Ovary (tissue), 9 donors: ENCODE measurements around the gene TTLL10. TPM values are rescaled to one million over a fixed set of nuclear protein-coding genes. Genes with fewer than 3 reads are reported as not detected.

Experiments used
- DNase-seq, 5 donors: peaks; one replicate each; pipeline ENCODE4 v3.0.0-alpha.2; 2019 to 2020
- H3K27ac ChIP-seq, 2 donors: fragments of 200-600 bp; one replicate each; pipeline versions ENCODE4 v1.5.1 to v1.8.0; 2019 to 2022
- H3K27me3 ChIP-seq: fragments of 200-600 bp; one replicate; pipeline ENCODE4 v1.8.0; 2022
- H3K36me3 ChIP-seq: fragments of 200-600 bp; sonication (generic); one replicate; pipeline ENCODE4 v1.5.1; 2019
- H3K4me1 ChIP-seq: one replicate; pipeline ENCODE4 v1.8.1; 2013; ENCODE audit warnings: mild to moderate bottlenecking, moderate library complexity; ENCODE audit not compliant: insufficient read depth
- H3K4me3 ChIP-seq: fragments of 200-600 bp; sonication (generic); one replicate; pipeline ENCODE4 v1.5.1; 2017
- H3K9me3 ChIP-seq, 2 donors: fragments of 200-600 bp in 1 of 2; sonication (generic) in 1 of 2; one replicate each; pipeline versions ENCODE4 v1.5.1 to v1.8.1; 2013 to 2019; ENCODE audit warnings: mild to moderate bottlenecking in 1 of 2, moderate library complexity in 1 of 2
- EP300 ChIP-seq: sonication (generic); formaldehyde crosslinking; IDR thresholded peaks from one replicate; pipeline ENCODE4 v1.6.1; 2017; ENCODE audit warnings: antibody characterized with exemption
- POLR2A ChIP-seq: fragments of 450-650 bp; IDR thresholded peaks from one replicate; pipeline ENCODE4 v1.6.1; 2017; ENCODE audit warnings: antibody characterized with exemption, mild to moderate bottlenecking, moderate library complexity
- WGBS, 3 donors: extraction: QIAGEN DNeasy Blood & Tissue Kit in 1 of 3; methylation state at CpG; one replicate each; pipeline versions ENCODE4 v1.1.5 to v1.1.7; 2013 to 2017; 5-methylcytosine and 5-hydroxymethylcytosine counted together
- intact Hi-C, 4 donors: fragments of 100-400 bp; cut with DNase I; formaldehyde crosslinking; loops; one replicate each; pipeline versions ENCODE4 v1.11.0 to v1.15.1; 2022 to 2023
- polyA plus RNA-seq, 2 donors: library from polyadenylated mRNA; stranded (reverse); fragments of 200-250 nt in 1 of 2; fragments of 350-450 nt in 1 of 2; fragmentation: Illumina TruSeq in 1 of 2; extraction: RNeasy Lipid Tissue Mini Kit (QIAGEN cat#74804) in 1 of 2; gene quantifications; one replicate each; pipeline ENCODE4 v1.2.3, GENCODE V29; 2013 to 2014
- total RNA-seq, 7 donors: library from RNA; depleted of rRNA in 2 of 7; stranded (reverse); fragments of >200 nt in 2 of 7; fragmentation: NEBNext Ultra II Directional in 3 of 7; extraction: Animal tissue kit (Norgen Biotek cat#: 25700) in 3 of 7; gene quantifications; one replicate each; pipeline versions ENCODE4 v1.1.0 to v1.2.4, GENCODE V29; 2016 to 2023
- TF ChIP-seq, protein P1 (sequence below), 3 donors: fragments of 450-650 bp in 2 of 3; fragments of 200-600 bp in 1 of 3; IDR thresholded peaks; one replicate each; pipeline versions ENCODE4 v1.5.1 to v1.8.0; 2016 to 2022; ENCODE audit warnings: antibody characterized with exemption in 3 of 3, mild to moderate bottlenecking in 1 of 3
- donor health status: DM: no; HTN: no; CAD: no; lungs with moderate emphysema.
- donor health status: DM: no; HTN: no; CAD: no.
- donor health status: Bipolar disorder and iron deficiency.
- donor health status: DM: yes; HTN: yes; CAD: no.
- donor health status: DM: no; HTN: no; CAD: no.
- donor health status: DM: yes; HTN: yes; CAD: no.

TTLL10 gene
- total and polyA plus RNA-seq, 9 donors, result 0.60 to 7.0 (median 1.1) TPM; not detected in 4

GRCh38 chr1:1228596-1229321 lies 55.1 kb downstream of the TTLL10 start:
- H3K36me3 ChIP-seq, result no peaks in the 10 kb centered on the region
- intact Hi-C loops, result no loop called here
- 79 to 84% (median 83%) methylated on average over 25 to 28 of the region's 28 CpGs for WGBS, 3 donors
- no peak for DNase-seq
- peaks cover 19% of the 10 kb centered on the region for H3K4me1 ChIP-seq
- no peak overlapping the region for H3K4me3 ChIP-seq
- H3K9me3 ChIP-seq, result no peaks in the 10 kb centered on the region
- no peak for TF ChIP-seq POLR2A
- TF ChIP-seq, protein P1, sequence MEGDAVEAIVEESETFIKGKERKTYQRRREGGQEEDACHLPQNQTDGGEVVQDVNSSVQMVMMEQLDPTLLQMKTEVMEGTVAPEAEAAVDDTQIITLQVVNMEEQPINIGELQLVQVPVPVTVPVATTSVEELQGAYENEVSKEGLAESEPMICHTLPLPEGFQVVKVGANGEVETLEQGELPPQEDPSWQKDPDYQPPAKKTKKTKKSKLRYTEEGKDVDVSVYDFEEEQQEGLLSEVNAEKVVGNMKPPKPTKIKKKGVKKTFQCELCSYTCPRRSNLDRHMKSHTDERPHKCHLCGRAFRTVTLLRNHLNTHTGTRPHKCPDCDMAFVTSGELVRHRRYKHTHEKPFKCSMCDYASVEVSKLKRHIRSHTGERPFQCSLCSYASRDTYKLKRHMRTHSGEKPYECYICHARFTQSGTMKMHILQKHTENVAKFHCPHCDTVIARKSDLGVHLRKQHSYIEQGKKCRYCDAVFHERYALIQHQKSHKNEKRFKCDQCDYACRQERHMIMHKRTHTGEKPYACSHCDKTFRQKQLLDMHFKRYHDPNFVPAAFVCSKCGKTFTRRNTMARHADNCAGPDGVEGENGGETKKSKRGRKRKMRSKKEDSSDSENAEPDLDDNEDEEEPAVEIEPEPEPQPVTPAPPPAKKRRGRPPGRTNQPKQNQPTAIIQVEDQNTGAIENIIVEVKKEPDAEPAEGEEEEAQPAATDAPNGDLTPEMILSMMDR (IDR thresholded peaks at IDR 0.05), result no peak
- no peak for TF ChIP-seq EP300
- no peaks in the 10 kb centered on the region for H3K27me3 ChIP-seq
- no peak overlapping the region for H3K27ac ChIP-seq

- intact Hi-C loops, result loop anchor here in 1 of 4 donors (10.0 kb wide), 1 partner anchor 205 kb away; the partner anchor contains the start of gene AGRN
- Histone ChIP-seq H3K4me1 (peaks cover 19% of the 10 kb centered on the region), H3K9me3 (no peaks in the 10 kb centered on the region), H3K36me3 (no peaks in the 10 kb centered on the region), H3K4me3 (no peak overlapping the region), H3K27ac (no peak overlapping the region), H3K27me3 (no peaks in the 10 kb centered on the region)
- no peak for DNase-seq
- TF ChIP-seq POLR2A (no peak), EP300 (no peak)
- TF ChIP-seq, protein P1 (IDR thresholded peaks at IDR 0.05), result no peak
- 76 to 84% (median 79%) methylated on average over 19 of the region's 19 CpGs for WGBS, 3 donors
Measured at GRCh38 chr1:1229770-1230169, 56.1 kb downstream of the TTLL10 start.

- Histone ChIP-seq H3K27me3 (no peaks in the 10 kb centered on the region), H3K27ac (peak overlapping the region in 1 of 2 donors; percentile 84), H3K4me1 (peaks cover 19% of the 10 kb centered on the region), H3K36me3 (no peaks in the 10 kb centered on the region), H3K4me3 (peak overlapping the region; percentile 98), H3K9me3 (no peaks in the 10 kb centered on the region)
- 8 to 12% (median 10%) methylated on average over 24 of the region's 24 CpGs for WGBS, 3 donors
- TF ChIP-seq, protein P1 (IDR thresholded peaks at IDR 0.05), result no peak
- TF ChIP-seq POLR2A (no peak), EP300 (no peak)
- intact Hi-C loops, result loop anchor here in 1 of 4 donors (10.0 kb wide), 1 partner anchor 206 kb away; the partner anchor contains the start of gene AGRN
- DNase-seq, result no peak
Measured at GRCh38 chr1:1230656-1231399, 57.1 kb downstream of the TTLL10 start.

DNA sequence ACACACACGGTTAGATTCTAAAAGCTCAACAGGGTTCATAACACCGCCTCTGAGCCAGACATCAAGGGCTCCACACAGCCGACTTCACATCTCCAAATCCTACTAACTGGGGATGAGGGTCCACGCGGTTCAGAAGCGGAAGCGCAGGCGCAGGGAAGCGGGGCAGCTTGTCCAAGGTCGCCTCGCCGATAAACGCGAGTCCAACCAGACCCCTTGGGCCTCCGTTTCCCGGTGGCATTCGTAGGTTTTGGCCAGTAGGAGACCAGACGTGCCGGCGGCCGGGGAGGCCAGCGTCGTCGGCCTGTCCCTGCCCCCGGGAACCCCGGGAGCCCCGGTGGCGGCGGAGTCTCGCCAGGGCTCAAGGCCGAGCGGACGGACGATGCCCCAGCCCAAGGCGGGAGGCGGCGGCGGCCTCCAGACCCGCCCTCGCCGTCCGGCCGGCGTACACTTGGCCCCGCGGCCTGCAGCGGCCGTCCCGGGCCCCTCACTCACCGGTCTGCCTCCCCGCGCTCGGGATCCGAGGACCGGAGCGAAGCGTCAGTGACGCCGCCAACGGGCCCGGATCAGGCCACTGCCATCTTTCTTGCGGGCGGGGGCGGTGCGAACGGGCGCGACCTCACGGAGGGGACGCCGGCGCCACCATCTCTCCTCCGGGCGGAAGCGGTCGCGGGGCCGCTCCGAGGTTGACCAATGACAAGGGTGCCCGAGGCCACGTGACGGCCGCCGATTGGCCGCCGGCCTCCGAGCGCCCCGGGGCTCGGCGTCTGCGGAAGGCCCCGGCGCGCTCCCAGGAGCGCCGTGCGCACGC lies 57.9 kb downstream of the TTLL10 start, which contains the start of gene SDF4:
Gene SDF4, minus strand, starts transcription at position 602 of the 808 bp plus-strand sequence. CDS start 3,229 bp downstream, outside the sequence.
- TF ChIP-seq EP300 (no peak), POLR2A (peak; percentile 31)
- peak; percentile 94 to 98 (median 96) for DNase-seq
- WGBS, 3 donors, result 0 to 1% (median 1%) methylated on average over 42 to 99 of the region's 99 CpGs
- peak within 1 kb of the TSS; percentile 98 for H3K4me3 ChIP-seq
- H3K27ac ChIP-seq, result peak within 1 kb of the TSS; percentile 75 to 84
- H3K27me3 ChIP-seq, result no peaks in the 10 kb centered on the region
- H3K36me3 ChIP-seq, result no peaks in the 10 kb centered on the region
- peaks cover 19% of the 10 kb centered on the region for H3K4me1 ChIP-seq
- intact Hi-C loops, result loop anchor here in 1 of 4 donors (10.0 kb wide), 1 partner anchor 207 kb away; the partner anchor contains the start of gene AGRN
- no peaks in the 10 kb centered on the region for H3K9me3 ChIP-seq
